Suppressor macrophage treated with lipopolysaccharide for 4 hours (primary cell): ENCODE measurements around the gene OOSP4A.

Experiments
- DNase-seq: peaks from one replicate; pipeline ENCODE4 v3.0.0-alpha.2; 2020

OOSP4A gene

DNA sequence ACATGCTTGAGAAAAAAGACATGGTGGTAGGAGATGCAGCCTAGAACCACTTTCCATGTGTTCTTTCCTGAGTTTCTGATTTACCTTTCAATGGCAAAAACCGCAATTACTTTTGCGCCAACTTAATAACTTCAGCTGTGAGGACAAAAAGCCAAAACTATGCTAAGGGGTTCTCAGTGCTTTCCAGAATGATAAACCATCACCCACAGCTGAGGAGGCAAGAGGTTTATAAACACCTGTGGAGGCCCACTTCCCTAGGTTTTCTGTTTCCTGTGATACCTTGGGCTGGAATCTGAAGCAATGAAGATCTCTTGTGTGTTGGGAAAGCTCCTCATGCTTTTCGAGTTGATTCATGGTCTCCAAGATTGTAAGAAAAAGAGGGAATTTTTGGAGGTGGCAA is at the start of gene OOSP4A:
Gene OOSP4A, plus strand, starts transcription at position 301 of the 400 bp plus-strand sequence. Its CDS starts 0 bp downstream, at position 301.
- no peak for DNase-seq

DNA sequence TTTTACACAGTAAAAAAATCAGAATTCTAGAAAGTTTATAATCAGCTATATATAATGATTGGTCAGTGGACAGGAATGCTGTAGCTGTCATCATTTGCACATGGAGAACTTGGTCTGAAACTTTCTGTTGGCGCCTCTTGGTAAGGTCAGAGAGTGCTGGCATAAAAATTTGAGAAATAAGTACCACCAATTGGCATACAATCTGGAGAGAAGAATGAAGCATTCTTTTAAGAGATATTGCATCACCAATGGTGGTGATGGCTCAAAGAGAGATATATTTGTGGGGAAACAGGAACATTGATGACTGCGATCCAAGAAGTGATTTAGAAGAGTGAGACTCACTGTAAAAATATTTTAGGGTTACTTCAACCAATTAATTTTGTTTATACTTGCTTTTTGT is 45.4 kb upstream of the OOSP4A start:
- no peak for DNase-seq

DNA sequence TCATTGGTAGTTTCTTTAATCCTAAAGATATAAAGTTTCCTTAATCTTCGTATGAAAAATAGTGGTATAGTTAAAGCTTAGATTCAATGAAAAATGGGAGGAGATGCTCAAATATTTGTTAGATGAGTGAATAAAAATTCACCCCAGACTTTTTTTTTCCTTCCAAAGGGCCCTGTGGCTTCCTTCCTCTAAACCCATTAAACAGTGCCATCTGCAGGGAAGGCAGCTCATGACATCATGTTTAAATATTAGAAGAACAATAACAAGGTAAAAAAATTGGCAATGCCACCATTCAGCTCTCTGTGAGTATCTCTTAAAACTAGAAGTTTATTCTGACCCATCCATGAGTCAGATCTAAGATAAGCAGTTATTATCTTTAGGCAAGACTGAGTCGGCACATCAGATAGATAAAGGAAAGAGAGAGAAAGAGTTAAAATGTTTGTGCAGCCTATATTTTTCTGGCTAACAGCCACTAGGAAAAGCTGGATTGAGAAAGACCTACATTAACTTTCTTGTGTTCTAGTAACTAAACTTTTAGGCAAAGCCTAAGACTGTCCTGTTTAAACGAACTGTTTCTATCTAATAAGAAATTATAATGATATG is 44.7 kb upstream of the OOSP4A start:
- peak; percentile 67 for DNase-seq

DNA sequence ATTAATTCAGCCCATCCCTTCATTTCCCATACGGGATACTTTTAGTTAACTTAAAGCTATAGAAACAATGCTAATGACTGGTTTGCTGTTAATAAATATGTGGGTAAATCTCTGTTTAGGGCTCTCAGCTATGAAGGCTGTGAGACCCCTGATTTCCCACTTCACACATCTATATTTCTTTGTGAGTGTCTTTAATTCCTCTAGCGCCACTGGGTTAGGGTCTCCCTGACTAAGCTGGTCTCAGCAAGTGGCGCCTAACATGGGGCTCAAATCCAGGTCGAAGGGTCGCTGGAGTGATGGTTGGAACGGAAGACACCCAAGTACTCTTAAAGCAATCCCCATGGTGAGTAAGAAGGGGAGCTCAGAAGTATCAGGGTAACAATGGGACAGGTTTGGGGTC is 40.0 kb upstream of the OOSP4A start:
- DNase-seq, result no peak

DNA sequence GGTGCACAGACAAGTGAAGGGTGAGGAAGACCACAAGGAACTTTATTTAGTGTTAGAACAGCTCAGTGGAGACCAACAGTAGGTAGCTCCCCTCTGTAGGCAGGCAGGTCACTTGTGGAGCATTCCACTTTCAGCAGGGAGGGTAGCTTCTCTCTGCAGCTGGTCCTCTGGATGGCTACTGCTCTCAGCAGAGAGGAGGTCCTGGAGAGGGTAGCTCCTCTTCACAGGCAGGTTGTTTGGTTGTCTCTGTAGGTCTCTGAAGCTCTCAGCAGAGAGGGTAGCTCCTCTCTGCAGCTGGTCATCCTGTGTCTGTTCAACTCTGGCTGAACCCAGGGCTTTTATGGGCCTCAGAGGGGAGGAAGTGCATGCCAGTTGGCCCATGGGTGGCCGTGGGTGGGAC is 32.1 kb upstream of the OOSP4A start:
- no peak for DNase-seq

DNA sequence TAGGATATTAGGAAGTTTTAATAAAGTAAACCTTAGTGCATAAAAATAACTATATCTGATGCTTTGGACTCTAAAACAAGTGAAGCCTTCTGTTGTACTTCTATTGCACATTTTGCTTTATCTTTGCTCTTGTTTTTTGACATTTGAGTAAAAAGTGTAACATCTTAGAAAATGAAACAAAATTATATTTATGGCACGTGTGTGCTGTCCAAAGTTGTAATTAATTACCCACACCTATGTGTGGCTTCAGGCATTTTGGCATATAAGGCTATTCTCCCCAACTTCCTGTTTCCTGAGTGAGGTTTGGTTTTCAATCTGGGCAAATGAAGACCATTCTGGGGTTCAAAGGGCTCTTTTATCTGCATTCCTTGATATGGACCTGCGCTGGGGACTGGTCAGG is 25.7 kb upstream of the OOSP4A start, which contains the start of gene OOSP1:
Gene OOSP1, plus strand, starts transcription at position 301 of the 400 bp plus-strand sequence. Its CDS starts 23 bp downstream, at position 324.
- no peak for DNase-seq

DNA sequence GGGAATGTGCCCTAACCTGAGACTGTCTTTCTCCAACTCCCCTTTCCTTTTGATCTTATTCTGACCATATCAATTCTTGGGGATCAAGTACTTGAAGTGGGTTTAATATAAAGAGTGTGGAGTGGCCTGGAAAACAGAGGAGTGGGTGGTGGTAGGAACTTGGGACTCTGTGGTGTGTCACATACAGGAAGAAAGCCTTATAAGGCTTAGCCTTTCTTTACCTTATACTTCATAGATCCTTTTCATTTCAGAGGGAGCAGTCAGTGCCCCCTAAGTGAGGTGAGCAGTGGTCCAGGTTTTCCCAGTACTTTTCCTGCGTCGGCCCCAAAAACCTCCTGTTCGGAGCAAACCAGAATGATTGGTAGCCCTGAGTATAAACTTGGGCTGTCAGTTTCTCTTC is 25.1 kb upstream of the OOSP4A start:
- no peak for DNase-seq

DNA sequence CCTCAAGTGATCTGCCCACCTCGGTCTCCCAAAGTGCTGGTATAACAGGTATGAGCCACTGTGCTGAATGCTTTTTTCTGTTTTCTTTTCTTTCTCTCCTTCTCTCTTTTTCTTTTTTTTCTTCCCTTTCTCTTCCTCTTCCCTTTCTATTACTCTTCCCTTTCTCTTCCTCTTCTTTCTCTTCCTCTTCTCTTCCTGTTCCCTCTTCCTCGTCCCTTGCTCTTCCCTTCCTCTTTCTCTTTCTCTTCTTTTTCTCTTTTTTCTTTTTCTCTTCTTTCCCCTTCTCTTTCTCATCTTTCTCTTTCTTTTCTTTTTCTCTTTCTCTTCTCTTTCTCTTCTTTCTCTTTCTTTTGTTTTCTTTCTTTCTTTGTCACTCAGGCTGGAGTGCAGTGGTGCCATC is 24.4 kb upstream of the OOSP4A start:
- DNase-seq, result no peak

DNA sequence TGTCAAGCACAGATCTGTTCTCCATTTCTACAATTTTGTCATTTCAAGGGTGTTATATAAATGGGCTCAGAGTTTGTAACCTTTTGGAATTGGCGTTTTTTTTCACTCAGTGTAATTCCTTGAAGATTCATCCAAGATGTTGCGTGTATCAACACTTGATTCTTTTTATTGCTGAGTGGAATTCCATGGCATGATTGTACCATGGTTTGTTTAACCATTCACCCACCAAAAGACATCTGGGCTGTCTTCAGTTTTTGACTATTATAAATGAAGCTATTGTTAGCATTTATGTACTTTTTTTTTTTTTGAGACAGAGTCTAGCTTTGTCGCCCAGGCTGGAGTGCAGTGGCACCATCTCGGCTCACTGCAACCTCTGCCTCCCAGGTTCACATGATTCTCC is 22.7 kb upstream of the OOSP4A start:
- no peak for DNase-seq

DNA sequence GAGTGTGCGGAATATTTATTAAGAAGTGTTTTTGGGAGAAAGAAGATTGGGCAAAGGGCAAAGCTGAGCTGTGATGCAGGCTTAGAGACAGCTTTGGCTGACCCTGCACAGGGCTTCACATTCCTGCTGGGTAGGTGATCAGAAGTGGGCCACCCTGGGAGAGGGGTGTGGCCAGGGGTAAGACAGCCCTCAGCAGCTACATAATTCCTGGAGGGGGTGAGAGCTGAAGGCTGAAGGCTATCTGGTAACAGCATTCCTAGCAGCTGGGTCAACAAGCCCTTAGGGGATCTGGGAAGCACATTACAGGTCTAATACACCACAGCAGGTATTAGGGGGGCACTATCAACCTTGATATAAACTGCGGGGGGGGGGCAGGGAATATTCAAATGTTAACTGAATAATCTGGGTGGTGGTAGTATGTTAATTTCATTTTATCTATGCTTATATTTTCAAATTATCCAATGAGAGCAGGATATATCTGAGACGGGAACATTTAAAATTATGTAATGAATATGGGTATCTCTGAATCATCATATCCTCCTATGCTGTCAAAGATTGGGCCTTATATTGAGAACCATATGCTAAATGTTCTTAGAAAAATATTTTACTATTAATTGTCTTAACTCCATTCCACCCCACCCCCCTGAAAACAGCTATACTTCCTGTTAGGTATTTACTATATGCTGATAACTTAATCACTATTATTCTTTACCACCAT is 19.7 kb upstream of the OOSP4A start:
- DNase-seq, result no peak

DNA sequence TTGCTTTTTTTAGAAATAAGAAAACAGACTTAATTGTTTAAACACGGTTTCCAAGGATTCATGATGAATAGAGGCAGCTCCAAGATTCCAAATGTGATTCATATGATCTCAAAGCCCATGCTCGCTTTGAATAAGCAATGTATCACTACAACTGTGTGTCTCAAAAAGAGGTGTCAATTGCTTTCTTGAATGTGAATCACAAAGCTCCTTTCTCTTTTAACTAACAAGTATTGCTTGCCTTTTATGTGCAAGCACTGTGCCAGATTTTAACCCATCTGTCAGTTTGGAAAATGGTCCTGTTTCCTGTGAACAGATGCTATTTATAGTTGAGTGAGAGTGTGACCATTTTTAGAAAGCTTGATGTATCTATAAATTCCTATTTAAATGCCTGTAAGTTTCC is 19.1 kb upstream of the OOSP4A start:
- no peak for DNase-seq

DNA sequence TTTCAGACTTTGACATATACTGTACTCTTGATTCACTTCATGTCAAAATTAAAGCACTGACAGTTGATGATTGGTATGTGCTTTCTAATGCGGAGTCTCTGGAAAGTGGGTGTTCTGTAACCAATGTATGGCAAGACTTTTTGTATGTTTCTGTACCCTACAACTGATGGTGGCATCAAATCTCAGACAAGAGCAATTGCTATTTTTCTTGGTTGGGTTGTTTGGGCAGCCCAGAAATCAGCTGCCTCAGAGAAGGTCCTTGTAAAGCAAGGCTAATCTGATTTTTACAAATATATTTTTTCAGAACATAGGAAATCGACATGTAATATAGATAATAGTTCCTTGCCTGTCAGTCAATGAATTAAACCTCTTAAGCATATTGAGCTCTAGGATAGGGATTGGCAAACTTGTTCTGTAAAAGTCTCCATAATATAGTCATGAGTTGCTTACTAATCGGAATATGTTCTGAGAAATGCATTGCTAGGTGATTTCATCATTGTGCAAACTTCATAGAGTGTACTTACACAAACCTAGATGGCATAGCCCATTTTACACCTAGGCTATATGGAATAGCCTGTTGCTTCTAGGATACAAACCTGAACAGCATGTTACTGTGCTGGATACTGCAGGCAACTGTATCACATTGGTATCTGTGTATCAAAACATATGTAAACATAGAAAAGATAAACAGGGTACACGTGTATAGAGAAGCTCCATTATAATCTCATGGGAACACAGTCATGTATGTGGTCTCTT is 10.2 kb upstream of the OOSP4A start:
- no peak for DNase-seq

DNA sequence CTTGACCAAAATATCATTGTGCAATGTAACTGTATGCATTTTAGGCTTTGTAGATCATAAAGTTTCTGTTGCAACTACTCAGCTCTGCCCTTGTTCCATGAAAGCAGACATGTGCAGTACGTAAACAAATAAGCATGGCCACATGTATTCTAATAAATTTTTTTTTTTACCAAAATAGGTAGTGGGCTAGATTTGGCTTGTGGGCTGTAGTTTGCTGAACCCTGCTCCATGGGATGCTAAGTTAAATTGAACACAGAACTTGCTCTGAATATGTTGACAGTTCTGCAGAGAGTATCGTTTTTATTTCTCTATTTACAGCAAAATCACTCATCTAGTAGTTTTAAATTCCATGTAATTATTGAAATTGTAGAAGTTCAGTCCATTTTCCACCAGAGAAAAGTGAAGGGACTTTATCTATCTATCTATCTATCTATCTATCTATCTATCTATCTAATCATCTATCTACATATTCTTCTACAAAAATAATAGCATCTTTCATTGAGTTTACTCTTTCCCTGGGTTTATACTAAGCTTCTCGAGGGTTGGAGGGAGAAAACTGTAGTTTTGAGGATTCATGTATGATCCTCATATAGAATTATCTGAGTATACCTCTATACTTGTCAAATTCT is 9.5 kb upstream of the OOSP4A start:
- no peak for DNase-seq

DNA sequence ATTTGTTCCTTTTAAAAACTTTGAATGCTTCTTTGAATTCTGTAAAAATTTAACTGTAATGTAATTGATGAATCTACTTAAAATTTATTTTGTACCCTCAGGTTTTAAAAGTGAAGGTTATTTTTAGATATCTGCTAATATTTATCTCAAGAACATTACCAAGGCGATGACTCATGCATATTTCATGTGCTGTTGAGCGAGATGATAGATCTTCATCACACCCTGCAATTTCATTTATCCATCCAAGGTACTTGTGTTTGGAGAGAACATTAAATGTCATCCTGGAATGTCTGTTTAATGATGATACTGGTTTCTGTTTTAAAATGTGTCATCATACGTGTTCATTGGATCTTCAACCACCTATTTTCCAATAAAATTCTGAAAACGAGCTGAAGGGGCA is 6.7 kb upstream of the OOSP4A start:
- DNase-seq, result no peak

DNA sequence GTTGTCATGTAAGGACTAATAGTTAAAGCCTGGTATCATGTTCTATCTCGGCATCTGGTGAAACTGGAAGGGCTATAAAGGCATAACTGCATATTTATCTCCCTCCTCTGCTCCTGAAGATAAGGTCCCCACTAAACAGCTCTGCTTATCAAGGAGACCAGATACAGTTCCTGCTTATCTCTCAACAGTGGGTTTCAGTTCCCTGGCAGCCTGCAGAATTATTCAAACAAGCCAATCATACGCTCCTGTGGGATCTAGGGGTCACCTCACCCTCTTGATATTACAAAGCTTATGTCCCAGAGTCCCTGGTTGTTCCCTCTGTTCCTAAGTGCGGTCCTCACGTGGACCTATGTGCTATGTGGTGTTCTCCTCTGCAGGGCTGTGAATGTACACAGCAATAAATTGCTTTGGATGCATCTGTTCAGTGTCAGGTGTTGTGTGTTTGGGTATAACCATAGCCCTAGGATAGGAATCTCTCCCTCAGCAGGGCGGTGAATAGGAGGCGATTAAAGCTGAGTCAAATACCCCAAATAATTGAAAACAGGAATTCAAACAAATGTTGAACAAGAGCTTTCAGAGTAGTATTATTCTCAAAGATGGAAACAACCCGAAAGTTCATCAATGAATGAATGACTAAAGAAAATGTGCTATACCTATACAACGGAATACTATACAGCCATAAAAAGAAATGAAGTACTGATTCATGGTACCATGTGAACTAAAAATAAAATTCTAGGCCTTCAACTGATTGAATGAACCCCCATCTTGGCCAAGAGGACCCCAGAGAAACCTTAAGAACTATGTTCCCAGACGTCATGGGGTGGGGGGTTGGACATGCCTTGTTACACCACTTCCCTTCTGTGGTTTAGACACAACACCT is 3.1 kb upstream of the OOSP4A start:
- DNase-seq, result no peak

DNA sequence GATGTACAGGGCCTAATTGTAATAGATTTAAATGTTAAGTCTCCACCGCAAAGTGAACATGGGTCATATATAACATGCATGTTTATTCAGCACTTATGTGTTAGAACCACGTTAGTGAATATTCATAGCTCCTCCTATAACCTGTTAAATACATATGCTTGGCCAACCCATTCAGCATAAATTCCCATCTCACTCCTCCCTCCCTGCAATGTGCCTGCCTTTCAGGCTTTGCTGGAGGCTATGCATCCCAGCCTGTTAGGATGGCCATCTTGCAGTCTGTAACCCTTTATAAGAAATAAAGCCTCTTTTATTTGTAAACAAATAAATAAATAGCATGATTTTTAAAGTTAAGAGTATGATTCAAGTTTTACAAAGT is 1.7 kb upstream of the OOSP4A start:
- no peak for DNase-seq

DNA sequence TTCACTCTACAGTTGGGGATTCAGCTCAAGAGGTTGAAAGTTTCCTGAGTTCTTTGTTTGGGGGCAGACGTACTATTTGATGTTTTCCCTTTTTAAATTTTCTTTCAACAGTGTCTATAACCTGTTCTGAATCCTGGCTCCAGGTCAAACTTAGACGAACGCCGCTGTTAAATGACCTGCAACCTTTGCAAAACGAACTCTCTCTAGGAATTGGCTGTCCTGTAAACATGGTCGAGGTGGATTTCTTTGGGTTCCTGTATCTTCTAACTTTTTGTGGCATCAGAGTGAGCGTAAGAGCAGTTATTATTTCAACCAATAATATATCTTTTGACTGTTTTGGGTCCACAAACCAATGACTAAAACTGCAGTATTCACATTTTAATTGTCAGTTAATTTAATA is 1.6 kb downstream of the OOSP4A start:
- DNase-seq, result no peak

DNA sequence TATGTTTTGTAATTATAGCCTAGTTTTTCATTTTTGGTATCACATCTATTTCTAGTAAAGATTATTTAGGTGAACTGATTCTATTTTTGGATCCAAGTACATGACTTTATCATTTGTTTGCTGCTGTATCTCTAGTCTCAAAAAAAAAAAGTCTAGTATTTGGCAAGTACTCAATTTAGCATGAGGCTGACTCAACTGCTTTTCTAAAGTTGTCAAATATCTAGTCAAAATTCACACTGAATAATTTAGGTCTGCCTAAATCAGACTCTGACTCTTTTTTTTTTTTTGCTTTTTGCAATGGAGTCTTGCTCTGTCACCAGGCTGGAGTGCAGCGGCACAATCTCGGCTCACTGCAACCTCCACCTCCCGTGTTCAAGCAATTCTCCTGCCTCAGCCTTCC is 2.4 kb downstream of the OOSP4A start:
- DNase-seq, result no peak

DNA sequence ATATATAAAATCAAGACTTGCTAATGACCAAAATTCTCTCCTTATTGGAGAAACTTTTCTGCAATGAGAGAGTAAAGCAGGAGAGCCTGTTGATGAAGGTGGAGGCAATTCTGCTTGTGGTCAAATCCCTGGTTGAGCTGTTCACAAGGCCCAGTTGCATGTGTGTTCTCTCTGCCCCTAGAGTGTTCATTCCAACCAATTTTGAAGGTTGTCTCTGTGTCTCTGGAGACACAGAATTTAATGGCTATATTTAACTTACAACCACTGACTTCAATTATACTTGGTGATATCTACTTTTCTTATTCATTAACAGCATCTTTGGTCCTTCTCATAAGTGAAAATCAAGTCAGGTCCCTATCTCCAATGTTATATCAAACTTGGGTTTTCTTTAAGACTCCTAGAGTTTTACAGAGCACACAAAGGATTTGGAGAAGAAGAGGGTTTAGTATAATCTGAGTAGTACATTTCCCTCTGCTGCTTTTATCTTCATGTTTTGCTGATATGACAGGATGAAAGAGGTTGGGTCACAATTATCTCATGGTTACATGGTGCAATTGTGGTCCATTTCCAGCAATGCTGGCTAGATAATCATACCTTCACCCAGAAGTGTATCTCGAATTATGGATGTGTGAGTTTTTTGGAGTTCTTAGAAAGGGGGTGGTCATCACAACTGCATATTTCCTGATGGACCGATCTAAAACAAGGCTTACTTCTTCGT is 4.0 kb downstream of the OOSP4A start:
- DNase-seq, result no peak

DNA sequence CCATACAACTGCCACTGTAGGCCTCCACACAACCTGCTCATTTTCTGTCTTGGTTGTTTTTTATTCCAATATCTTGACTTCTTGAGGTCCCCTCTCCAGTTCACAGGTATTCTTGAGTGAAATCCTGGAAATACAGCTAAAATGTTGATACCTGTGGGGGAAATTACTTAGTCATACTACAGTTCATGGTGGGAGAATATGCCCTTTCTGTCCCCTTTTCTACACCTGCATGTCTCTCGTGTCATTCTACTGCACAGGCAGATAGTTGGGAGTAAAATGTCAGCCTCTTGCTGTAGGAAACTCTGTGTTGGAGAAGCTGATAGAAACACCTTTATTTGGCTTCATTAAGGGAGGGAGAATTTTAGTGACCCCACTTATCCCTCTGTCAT is 4.6 kb downstream of the OOSP4A start:
- no peak for DNase-seq

DNA sequence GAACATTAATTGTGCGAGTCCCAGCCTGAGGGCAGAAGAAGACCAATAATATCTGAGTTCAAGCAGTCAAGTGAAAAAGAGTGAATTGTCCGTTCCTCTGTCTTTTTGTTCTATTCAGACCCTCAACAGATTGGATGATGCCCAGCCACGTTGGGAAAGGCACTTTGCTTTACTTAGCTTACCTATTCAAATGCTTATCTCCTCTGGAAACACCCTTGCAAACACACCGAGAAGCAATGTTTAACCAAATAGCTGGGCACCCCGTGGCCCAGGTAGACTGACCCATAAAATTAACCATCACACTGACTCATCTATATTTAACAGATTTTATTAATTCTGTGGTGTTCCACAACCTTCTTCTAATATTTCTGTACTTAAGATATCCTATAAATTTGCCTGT is 9.3 kb downstream of the OOSP4A start:
- DNase-seq, result no peak
